Activated naive CD8-positive, alpha-beta T cell treated with anti-CD3 and anti-CD28 coated beads, Interleukin-2, amount 10 ng/mL, durations not matched to agents 7 days and 5 days (primary cell): ENCODE data around the gene XIAP. TPM values are rescaled to one million over a fixed set of nuclear protein-coding genes. Genes with fewer than 3 reads are reported as not detected.
"Not testable (repeated sequence)": the region's sequence is repeated elsewhere in the genome, so short reads cannot be mapped to it uniquely, and the experiment has no call there.

Experiments used
- ATAC-seq: fragments of 150-1000 bp; cut with Tn5 transposase; one replicate; pipeline ENCODE4 v1.10.0; 2021; ENCODE audit warnings: low read depth, moderate library complexity
- POLR2A ChIA-PET: fragments of 350-600 bp; sonication (Branson Sonifier 250); formaldehyde crosslinking; loops from one replicate; lab custom pipeline; 2021; ENCODE audit warnings: antibody characterized with exemption; lab: Charles Lee
- DNase-seq: peaks from one replicate; pipeline ENCODE4 v3.0.0; 2021
- H3K27ac Mint-ChIP-seq: one replicate; pipeline ENCODE4 v1.8.0; 2022; ENCODE audit warnings: mild to moderate bottlenecking, mixed read lengths
- H3K27me3 Mint-ChIP-seq: one replicate; pipeline ENCODE4 v1.8.0; 2022; ENCODE audit warnings: mild to moderate bottlenecking, moderate library complexity, mixed read lengths
- H3K36me3 Mint-ChIP-seq: one replicate; pipeline ENCODE4 v1.8.0; 2021; ENCODE audit warnings: mild to moderate bottlenecking, mixed read lengths
- H3K4me1 Mint-ChIP-seq: one replicate; pipeline ENCODE4 v1.8.0; 2021; ENCODE audit warnings: mixed read lengths
- H3K4me3 Mint-ChIP-seq: one replicate; pipeline ENCODE4 v1.8.0; 2022; ENCODE audit warnings: mild to moderate bottlenecking, moderate library complexity, mixed read lengths
- H3K9me3 Mint-ChIP-seq: one replicate; pipeline ENCODE4 v1.8.0; 2021; ENCODE audit warnings: mixed read lengths
- total RNA-seq, 2 experiments: library from RNA; stranded (reverse); gene quantifications; one replicate each; pipeline ENCODE4 v1.2.3, GENCODE V29; 2021

The XIAP gene
- 10 to 100 TPM; 35.5 to 46.4 TPM for total RNA-seq

DNA sequence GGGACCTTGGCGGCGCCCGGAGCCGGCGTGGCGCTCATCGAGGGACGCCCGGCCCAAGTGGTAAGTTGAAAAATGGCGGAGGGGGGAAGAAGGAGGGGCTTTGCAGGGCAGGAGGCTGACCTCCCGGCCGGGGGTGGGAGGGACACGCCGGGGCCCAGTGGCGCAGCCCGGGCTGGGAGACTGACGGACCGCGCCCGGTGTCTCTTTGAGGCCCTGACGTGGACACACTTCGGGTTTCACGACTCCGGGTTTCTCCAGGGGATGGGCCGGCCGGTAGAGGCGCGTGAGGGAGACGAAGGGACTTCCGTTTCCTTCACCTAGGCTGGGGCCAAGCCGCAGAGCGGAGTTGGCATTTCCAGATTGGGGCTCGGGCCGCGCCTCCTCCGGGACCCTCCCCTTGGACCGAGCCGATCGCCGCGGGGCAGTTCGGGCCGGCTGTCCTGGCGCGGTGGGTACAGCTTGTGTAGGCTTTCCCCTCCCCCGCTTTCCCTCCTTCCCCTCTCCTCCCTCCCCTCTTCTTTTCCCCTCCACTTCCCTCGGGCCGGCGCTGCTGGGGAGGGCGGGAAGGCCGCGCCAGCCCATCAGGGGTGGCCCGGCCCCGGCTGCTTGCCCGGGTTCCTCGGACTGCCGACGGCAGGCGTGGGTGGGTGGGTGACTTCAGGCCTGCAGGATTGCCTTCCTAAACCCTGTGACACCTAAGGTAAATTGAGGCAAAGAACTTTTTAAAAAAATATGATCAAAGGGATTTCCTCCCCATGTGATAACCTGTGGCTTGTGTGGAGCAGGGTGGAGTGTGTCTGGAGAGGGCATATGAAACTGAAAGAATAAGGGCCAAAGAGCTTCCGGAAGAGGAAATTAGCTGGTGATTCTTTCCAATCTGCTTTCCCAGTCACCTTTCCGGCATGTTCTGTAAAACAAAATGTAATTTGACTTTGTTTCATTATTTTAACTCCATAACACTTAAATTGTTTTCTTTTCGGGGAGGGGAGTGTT is at the start of gene XIAP:
Gene XIAP, plus strand, starts transcription at position 208 of the 993 bp plus-strand sequence. CDS start 25,610 bp downstream, outside the sequence.
- H3K4me1 Mint-ChIP-seq, result peaks cover 7% of the 10 kb centered on the region
- peaks cover 2% of the 10 kb centered on the region for H3K27me3 Mint-ChIP-seq
- H3K27ac Mint-ChIP-seq, result peak within 1 kb of the TSS; percentile 93
- DNase-seq (peak; percentile 73), ATAC-seq (peak; percentile 82)
- peaks cover 2% of the 10 kb centered on the region for H3K36me3 Mint-ChIP-seq
- POLR2A ChIA-PET, result interaction anchor here (0.6 to 1.6 kb wide), 4 partner anchors 9 to 103 kb away, joined by 3 to 5 read pairs (median 3); no protein-coding TSS in a partner anchor
- H3K9me3 Mint-ChIP-seq, result no peaks in the 10 kb centered on the region
- H3K4me3 Mint-ChIP-seq, result peak within 1 kb of the TSS; percentile 92

GRCh38 chrX:123814343-123814742 is 45.5 kb upstream of the XIAP start:
- DNase-seq (no peak), ATAC-seq (no peak)
- Mint-ChIP-seq H3K9me3 (no peaks in the 10 kb centered on the region), H3K4me1 (no peaks in the 10 kb centered on the region), H3K27ac (no peak overlapping the region), H3K36me3 (no peaks in the 10 kb centered on the region), H3K4me3 (no peak overlapping the region), H3K27me3 (no peaks in the 10 kb centered on the region)
- POLR2A ChIA-PET, result no interaction called here

GRCh38 chrX:123814934-123815394 is 44.9 kb upstream of the XIAP start:
- H3K4me1 Mint-ChIP-seq, H3K36me3 Mint-ChIP-seq, ATAC-seq, H3K9me3 Mint-ChIP-seq, DNase-seq, H3K27me3 Mint-ChIP-seq, H3K27ac Mint-ChIP-seq, H3K4me3 Mint-ChIP-seq, POLR2A ChIA-PET: not testable (repeated sequence)

DNA sequence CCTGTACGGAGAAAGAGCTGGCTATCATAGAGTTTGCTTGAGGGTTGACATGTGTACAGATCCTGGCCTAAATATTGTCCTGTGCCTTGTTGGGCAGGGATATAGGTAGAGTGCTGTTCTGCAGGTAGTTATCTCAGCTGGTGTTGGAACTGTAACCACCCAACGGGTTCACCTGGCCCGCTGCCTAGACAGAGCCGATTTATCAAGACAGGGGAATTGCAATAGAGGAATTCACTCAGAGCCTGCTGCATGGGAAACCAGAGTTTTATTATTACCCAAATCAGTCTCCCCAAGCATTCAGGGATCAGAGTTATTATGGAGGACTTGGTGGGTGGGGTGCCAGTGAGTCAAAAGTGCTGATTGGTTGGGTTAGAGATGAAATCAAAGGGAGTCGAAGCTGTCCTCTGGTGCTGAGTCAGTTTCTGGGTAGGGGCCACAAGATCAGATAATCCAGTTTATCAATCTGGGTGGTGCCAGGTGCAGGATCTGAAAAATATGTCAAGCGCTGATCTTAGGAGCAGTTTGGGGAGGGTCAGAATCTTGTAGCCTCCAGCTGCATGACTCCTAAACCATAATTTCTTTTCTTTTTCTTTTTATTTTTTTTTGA is 42.5 kb upstream of the XIAP start:
- H3K9me3 Mint-ChIP-seq, result no peaks in the 10 kb centered on the region
- POLR2A ChIA-PET, result no interaction called here
- no peaks in the 10 kb centered on the region for H3K4me1 Mint-ChIP-seq
- H3K27me3 Mint-ChIP-seq, result no peaks in the 10 kb centered on the region
- no peak overlapping the region for H3K4me3 Mint-ChIP-seq
- H3K36me3 Mint-ChIP-seq, result no peaks in the 10 kb centered on the region
- DNase-seq (no peak), ATAC-seq (no peak)
- H3K27ac Mint-ChIP-seq, result no peak overlapping the region

DNA sequence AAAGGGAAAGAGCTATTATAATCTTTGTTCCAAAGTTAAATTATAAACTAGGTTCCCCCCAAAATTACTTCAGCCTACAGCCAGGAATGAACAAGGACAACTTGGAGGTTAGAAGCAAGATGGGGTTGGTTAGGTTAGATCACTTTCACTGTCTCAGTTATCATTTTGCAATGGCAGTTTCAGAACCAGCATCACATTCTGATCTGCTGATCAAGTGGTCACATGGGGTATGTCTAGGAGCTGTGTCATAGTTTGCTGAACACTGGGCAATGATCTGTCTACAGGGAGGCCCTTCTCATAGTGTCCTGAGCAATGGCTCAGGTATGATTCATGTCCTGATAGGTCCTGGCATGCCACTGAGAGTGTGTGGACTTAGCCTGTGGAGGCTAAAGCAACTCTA is 41.6 kb upstream of the XIAP start:
- H3K27ac Mint-ChIP-seq, result no peak overlapping the region
- POLR2A ChIA-PET, result no interaction called here
- ATAC-seq (no peak), DNase-seq (no peak)
- H3K9me3 Mint-ChIP-seq, result no peaks in the 10 kb centered on the region
- H3K4me1 Mint-ChIP-seq, result no peaks in the 10 kb centered on the region
- no peaks in the 10 kb centered on the region for H3K36me3 Mint-ChIP-seq
- no peak overlapping the region for H3K4me3 Mint-ChIP-seq
- no peaks in the 10 kb centered on the region for H3K27me3 Mint-ChIP-seq

GRCh38 chrX:123822965-123823364 is 36.9 kb upstream of the XIAP start:
- no peak for ATAC-seq
- H3K36me3 Mint-ChIP-seq, result no peaks in the 10 kb centered on the region
- H3K9me3 Mint-ChIP-seq, result no peaks in the 10 kb centered on the region
- H3K4me1 Mint-ChIP-seq, result peaks cover 2% of the 10 kb centered on the region
- no peak for DNase-seq
- H3K27me3 Mint-ChIP-seq, result no peaks in the 10 kb centered on the region
- POLR2A ChIA-PET, result no interaction called here
- no peak overlapping the region for H3K27ac Mint-ChIP-seq
- H3K4me3 Mint-ChIP-seq, result no peak overlapping the region

- Mint-ChIP-seq H3K27ac (no peak overlapping the region), H3K9me3 (no peaks in the 10 kb centered on the region)
- ATAC-seq, result no peak
Measured at GRCh38 chrX:123830309-123830708, 29.5 kb upstream of the XIAP start.

GRCh38 chrX:123833387-123833786 is 26.5 kb upstream of the XIAP start:
- Mint-ChIP-seq H3K36me3 (no peaks in the 10 kb centered on the region), H3K4me1 (peaks cover 1% of the 10 kb centered on the region), H3K9me3 (no peaks in the 10 kb centered on the region), H3K27me3 (no peaks in the 10 kb centered on the region), H3K27ac (no peak overlapping the region), H3K4me3 (no peak overlapping the region)
- peak; percentile 38 for DNase-seq
- peak; percentile 93 for ATAC-seq
- POLR2A ChIA-PET, result no interaction called here

More at GRCh38 chrX:123830309-123830708, 29.5 kb upstream of the XIAP start:
- Mint-ChIP-seq H3K27me3 (no peaks in the 10 kb centered on the region), H3K4me3 (no peak overlapping the region), H3K4me1 (peaks cover 1% of the 10 kb centered on the region), H3K36me3 (no peaks in the 10 kb centered on the region)
- DNase-seq, result no peak
- POLR2A ChIA-PET, result no interaction called here

DNA sequence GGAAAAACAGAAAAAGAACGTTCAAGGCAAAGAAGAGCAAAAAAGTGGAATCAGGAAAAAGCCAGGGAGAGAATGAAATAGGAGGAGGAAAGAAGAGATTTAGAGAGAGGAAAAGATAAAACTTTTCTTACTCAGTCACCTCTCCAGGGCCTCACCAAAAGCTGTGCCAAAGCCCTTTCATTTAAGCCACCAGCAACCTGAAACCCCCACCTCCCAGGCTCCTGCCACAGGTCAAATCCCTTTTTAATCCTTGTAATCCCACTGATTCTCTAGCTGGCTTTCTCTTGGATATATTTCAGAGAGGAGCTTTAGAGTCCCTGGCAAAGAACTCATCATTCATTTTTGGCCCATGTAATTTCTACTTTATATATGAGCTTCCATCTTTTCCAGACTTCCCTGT is 25.7 kb upstream of the XIAP start:
- Mint-ChIP-seq H3K4me3 (no peak overlapping the region), H3K36me3 (no peaks in the 10 kb centered on the region), H3K4me1 (peaks cover 1% of the 10 kb centered on the region), H3K9me3 (no peaks in the 10 kb centered on the region), H3K27me3 (no peaks in the 10 kb centered on the region), H3K27ac (no peak overlapping the region)
- POLR2A ChIA-PET, result no interaction called here
- DNase-seq (no peak), ATAC-seq (no peak)

DNA sequence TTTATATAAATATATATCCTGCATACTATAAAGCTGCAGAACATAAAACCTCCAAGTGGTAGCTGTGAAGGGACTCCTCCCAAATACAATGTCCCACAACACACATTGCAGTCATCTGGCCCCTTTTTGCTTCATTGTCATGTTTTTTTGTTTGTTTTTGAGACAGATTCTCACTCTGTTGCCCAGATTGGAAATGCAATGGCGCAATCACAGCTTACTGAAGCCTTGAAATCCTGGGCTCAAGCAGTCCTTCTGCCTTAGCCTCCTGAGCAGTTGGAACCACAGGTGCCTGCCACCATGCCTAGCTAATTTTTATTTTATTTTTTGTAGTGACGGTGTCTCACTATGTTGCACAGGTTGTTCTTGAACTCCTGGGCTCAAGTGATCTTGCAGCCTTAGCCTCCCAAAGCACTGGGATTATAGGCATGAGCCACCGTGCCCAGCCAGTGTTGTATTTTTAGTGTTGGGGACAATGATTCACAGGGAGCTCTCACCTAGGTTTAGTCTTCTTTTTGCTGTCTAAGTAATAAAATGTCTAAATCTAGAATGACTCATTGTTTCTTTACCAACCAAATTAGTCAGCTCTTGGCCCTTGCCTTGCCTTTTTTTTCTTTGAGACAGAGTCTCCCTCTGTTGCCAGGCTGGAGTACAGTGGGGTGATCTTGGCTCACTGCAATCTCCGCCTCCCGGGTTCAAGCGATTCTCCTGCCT is 24.0 kb upstream of the XIAP start:
- H3K36me3 Mint-ChIP-seq, result no peaks in the 10 kb centered on the region
- no peaks in the 10 kb centered on the region for H3K9me3 Mint-ChIP-seq
- no peak overlapping the region for H3K27ac Mint-ChIP-seq
- DNase-seq (no peak), ATAC-seq (no peak)
- POLR2A ChIA-PET, result no interaction called here
- peaks cover 1% of the 10 kb centered on the region for H3K4me1 Mint-ChIP-seq
- H3K27me3 Mint-ChIP-seq, result no peaks in the 10 kb centered on the region
- H3K4me3 Mint-ChIP-seq, result no peak overlapping the region

DNA sequence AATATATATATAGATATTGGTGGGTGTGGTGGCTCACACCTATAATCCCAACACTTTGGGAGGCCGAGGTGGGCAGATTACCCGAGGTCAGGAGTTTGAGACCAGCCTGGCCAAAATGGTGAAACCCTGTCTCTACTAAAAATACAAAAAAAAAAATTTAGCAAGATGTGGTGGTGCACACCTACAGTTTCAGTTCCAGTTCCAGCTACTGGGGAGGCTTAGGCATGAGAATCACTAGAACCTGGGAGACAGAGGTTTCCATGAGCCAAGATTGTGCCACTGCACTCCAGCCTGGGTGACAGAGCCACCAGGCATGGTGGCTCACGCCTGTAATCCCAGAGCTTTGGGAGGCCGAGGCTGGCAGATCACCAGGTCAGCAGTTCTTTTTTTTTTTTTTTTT is 14.7 kb upstream of the XIAP start:
- DNase-seq, H3K4me1 Mint-ChIP-seq, H3K27me3 Mint-ChIP-seq, H3K36me3 Mint-ChIP-seq, H3K4me3 Mint-ChIP-seq, POLR2A ChIA-PET, ATAC-seq, H3K9me3 Mint-ChIP-seq, H3K27ac Mint-ChIP-seq: not testable (repeated sequence)

GRCh38 chrX:123846577-123847038 is 13.2 kb upstream of the XIAP start:
- no peaks in the 10 kb centered on the region for H3K4me1 Mint-ChIP-seq
- no peak for DNase-seq
- H3K36me3 Mint-ChIP-seq, result no peaks in the 10 kb centered on the region
- ATAC-seq, result no peak
- no peaks in the 10 kb centered on the region for H3K27me3 Mint-ChIP-seq
- no peak overlapping the region for H3K27ac Mint-ChIP-seq
- no peaks in the 10 kb centered on the region for H3K9me3 Mint-ChIP-seq
- POLR2A ChIA-PET, result no interaction called here
- no peak overlapping the region for H3K4me3 Mint-ChIP-seq

DNA sequence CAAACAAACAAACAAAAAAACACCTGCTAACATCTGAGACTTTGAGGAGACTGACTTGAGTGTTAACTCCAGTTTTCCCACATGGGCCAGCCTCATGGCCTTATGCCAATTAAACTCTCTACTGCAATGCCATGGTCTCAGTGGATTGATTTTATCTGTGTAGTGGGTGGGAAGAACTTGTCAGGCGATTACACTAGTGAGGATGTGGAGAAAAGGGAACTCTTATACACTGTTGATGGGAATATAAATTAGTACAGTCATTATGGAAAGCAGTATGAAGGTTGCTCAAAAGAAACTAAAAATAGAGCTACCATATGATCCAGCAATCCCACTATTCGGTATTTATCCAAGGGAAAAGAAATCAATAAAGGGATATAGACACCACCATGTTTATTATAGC is 12.8 kb upstream of the XIAP start:
- DNase-seq (no peak), ATAC-seq (no peak)
- H3K36me3 Mint-ChIP-seq, result no peaks in the 10 kb centered on the region
- no peaks in the 10 kb centered on the region for H3K27me3 Mint-ChIP-seq
- no peaks in the 10 kb centered on the region for H3K4me1 Mint-ChIP-seq
- POLR2A ChIA-PET, result no interaction called here
- H3K4me3 Mint-ChIP-seq, result no peak overlapping the region
- H3K9me3 Mint-ChIP-seq, result no peaks in the 10 kb centered on the region
- H3K27ac Mint-ChIP-seq, result no peak overlapping the region
